Measurements from ENCODE around the gene VPS35L.

The VPS35L gene

GRCh38 chr16:19555186-19555937 is at the start of gene VPS35L:
TSS of gene VPS35L (plus strand) at chr16:19555703. CDS start at chr16:19555730, 27 bp downstream.
- DNase-seq = peak; percentile 98

GRCh38 chr16:19506965-19507364 is 48.5 kb upstream of the VPS35L start:
- no peak for DNase-seq

- no peak for DNase-seq
Observed at GRCh38 chr16:19507867-19508266, 47.6 kb upstream of the VPS35L start.

- no peak for DNase-seq
Observed at GRCh38 chr16:19512297-19512696, 43.2 kb upstream of the VPS35L start.

GRCh38 chr16:19513377-19514053 is 42.0 kb upstream of the VPS35L start:
- no peak for DNase-seq

- DNase-seq = peak; percentile 5
Observed at GRCh38 chr16:19515757-19516156, 39.7 kb upstream of the VPS35L start.

GRCh38 chr16:19517424-19518089 is 37.9 kb upstream of the VPS35L start:
- DNase-seq = peak; percentile 11

- DNase-seq = no peak
Observed at GRCh38 chr16:19518388-19518787, 37.1 kb upstream of the VPS35L start.

- no peak for DNase-seq
Observed at GRCh38 chr16:19520861-19521331, 34.6 kb upstream of the VPS35L start.

- peak; percentile 89 for DNase-seq
Observed at GRCh38 chr16:19521471-19522396, 33.8 kb upstream of the VPS35L start, which contains the start of gene GDE1. TSS of gene GDE1 (minus strand) at chr16:19522098. CDS start at chr16:19521964, 134 bp downstream.

- DNase-seq = no peak
Observed at GRCh38 chr16:19522397-19522732, 33.1 kb upstream of the VPS35L start.

GRCh38 chr16:19522760-19523159 is 32.7 kb upstream of the VPS35L start:
- no peak for DNase-seq

GRCh38 chr16:19523184-19523558 is 32.3 kb upstream of the VPS35L start:
- no peak for DNase-seq

- peak; percentile 96 for DNase-seq
Observed at GRCh38 chr16:19523559-19524355, 31.7 kb upstream of the VPS35L start, which contains the start of gene CCP110. TSS of gene CCP110 (plus strand) at chr16:19523942. CDS start at chr16:19527882, 3,940 bp downstream.

- no peak for DNase-seq
Observed at GRCh38 chr16:19524356-19524615, 31.2 kb upstream of the VPS35L start.

GRCh38 chr16:19524616-19525384 is 30.7 kb upstream of the VPS35L start:
- DNase-seq = no peak

- DNase-seq = no peak
Observed at GRCh38 chr16:19525385-19525723, 30.1 kb upstream of the VPS35L start.

GRCh38 chr16:19527161-19527560 is 28.3 kb upstream of the VPS35L start:
- no peak for DNase-seq

- no peak for DNase-seq
Observed at GRCh38 chr16:19528666-19529065, 26.8 kb upstream of the VPS35L start.

GRCh38 chr16:19532601-19533000 is 22.9 kb upstream of the VPS35L start:
- DNase-seq = no peak
